Retinal pigment epithelial cell (primary cell): ENCODE measurements around the gene FURIN.

Source experiments
- DNase-seq: peaks from one replicate; pipeline ENCODE4 v3.0.0-alpha.2; 2010; ENCODE audit warnings: low read depth
- H3K4me3 ChIP-seq: 2 replicates; pipeline ENCODE4 v1.5.1; 2011; ENCODE audit warnings: mild to moderate bottlenecking, low read length, control low read depth, moderate library complexity
- CTCF ChIP-seq: conservative IDR thresholded peaks from 2 replicates; pipeline ENCODE4 v1.5.1; 2011; ENCODE audit warnings: low read depth, low read length, control low read depth, inconsistent platforms

Gene FURIN

GRCh38 chr15:90881181-90881977 is 13.0 kb downstream of the FURIN start:
- TF ChIP-seq CTCF = no peak
- H3K4me3 ChIP-seq = no peak overlapping the region

DNA sequence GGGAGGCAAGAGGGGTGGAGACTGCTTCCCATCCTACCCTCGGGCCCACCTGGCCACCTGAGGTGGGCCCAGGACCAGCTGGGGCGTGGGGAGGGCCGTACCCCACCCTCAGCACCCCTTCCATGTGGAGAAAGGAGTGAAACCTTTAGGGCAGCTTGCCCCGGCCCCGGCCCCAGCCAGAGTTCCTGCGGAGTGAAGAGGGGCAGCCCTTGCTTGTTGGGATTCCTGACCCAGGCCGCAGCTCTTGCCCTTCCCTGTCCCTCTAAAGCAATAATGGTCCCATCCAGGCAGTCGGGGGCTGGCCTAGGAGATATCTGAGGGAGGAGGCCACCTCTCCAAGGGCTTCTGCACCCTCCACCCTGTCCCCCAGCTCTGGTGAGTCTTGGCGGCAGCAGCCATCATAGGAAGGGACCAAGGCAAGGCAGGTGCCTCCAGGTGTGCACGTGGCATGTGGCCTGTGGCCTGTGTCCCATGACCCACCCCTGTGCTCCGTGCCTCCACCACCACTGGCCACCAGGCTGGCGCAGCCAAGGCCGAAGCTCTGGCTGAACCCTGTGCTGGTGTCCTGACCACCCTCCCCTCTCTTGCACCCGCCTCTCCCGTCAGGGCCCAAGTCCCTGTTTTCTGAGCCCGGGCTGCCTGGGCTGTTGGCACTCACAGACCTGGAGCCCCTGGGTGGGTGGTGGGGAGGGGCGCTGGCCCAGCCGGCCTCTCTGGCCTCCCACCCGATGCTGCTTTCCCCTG is 13.8 kb downstream of the FURIN start:
- no peak for TF ChIP-seq CTCF
- no peak for DNase-seq
- H3K4me3 ChIP-seq = no peak overlapping the region

More at GRCh38 chr15:90881181-90881977, 13.0 kb downstream of the FURIN start:
- DNase-seq = no peak

DNA sequence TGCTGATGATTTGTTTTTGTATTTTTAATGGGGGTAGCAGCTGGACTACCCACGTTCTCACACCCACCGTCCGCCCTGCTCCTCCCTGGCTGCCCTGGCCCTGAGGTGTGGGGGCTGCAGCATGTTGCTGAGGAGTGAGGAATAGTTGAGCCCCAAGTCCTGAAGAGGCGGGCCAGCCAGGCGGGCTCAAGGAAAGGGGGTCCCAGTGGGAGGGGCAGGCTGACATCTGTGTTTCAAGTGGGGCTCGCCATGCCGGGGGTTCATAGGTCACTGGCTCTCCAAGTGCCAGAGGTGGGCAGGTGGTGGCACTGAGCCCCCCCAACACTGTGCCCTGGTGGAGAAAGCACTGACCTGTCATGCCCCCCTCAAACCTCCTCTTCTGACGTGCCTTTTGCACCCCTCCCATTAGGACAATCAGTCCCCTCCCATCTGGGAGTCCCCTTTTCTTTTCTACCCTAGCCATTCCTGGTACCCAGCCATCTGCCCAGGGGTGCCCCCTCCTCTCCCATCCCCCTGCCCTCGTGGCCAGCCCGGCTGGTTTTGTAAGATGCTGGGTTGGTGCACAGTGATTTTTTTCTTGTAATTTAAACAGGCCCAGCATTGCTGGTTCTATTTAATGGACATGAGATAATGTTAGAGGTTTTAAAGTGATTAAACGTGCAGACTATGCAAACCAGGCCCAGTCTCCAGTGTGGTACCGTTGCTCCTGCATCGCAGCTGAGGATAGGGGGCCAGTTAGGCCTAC is 14.6 kb downstream of the FURIN start:
- DNase-seq = no peak
- H3K4me3 ChIP-seq = no peak overlapping the region
- no peak for TF ChIP-seq CTCF

- TF ChIP-seq CTCF = no peak
- DNase-seq = no peak
- peak overlapping the region; percentile 41 for H3K4me3 ChIP-seq
These were observed 15.2 kb downstream of the FURIN start for GRCh38 chr15:90883526-90883975.

DNA sequence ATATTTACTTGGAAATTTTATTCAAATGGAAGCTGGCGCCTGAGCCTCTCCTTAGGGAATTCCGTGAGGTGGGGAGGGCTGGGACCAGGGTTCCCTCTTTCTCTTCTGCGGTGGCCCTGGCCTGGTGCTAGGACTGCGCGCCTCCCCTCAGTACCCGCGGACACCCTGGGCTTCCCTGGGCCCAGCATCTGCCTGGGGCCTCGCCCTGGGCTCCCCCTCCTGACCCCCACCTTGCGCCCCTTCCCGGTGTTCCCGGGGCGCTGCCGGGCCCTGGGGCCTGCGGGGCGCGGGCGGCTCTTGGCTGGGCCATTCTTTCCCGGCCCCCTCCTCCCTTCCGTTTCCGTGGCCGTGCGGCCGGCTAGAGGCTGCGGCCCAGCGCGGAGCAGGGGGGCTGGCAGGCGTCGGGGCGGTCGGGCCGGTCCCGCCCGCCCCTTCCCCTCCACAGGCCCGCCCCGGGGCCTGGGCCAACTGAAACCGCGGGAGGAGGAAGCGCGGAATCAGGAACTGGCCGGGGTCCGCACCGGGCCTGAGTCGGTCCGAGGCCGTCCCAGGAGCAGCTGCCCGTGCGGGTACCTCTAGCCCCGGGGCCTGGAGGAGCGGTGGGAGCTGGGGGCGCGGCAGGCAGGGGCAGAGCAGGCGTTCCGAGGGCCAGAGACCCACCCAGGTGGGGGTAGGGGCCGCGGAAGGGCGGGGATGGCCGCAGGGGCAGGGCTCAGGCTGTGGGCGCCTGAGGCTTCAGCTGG is 15.8 kb downstream of the FURIN start, which contains the start of gene FES:
Gene FES, plus strand, starts transcription at position 529 of the 743 bp plus-strand sequence. CDS start 542 bp downstream, outside the sequence.
- peak within 1 kb of the TSS; percentile 41 for H3K4me3 ChIP-seq
- DNase-seq = no peak
- TF ChIP-seq CTCF = no peak

DNA sequence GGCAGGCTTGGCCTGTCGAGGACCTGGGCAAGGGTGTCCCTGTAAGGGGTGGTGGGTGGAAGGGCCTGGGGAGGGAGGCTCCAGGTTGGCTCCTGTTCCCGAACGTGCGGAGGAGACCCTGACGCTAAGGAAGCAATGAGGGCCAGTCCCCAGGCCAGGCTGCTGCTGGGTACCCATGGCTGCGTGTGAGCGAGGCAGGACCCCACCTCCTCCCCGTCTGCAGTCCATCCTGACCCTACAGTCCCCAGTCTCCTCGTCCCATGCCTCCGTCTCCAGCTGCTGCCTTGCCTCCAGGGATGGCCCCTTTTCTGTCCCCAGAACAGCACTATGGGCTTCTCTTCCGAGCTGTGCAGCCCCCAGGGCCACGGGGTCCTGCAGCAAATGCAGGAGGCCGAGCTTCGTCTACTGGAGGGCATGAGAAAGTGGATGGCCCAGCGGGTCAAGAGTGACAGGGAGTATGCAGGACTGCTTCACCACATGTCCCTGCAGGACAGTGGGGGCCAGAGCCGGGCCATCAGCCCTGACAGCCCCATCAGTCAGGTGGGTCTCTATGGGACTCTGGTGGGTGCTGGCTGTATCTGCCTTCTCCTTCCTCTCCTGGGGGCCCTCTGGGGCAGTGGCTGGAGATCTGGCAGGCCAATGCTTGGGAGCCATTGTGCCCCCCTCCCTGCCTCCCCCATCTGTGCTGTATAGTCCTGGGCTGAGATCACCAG is 16.5 kb downstream of the FURIN start:
- DNase-seq = no peak
- H3K4me3 ChIP-seq = peak overlapping the region; percentile 41
- no peak for TF ChIP-seq CTCF
